GM19397 (cell line): ENCODE measurements around the gene LAMA2.

Experiments used
- ATAC-seq: cut with Tn5 transposase; IDR thresholded peaks from one replicate; pipeline ENCODE4 v1.9.1; 2021; ENCODE audit warnings: mild to moderate bottlenecking, moderate library complexity; ENCODE audit not compliant: unreplicated experiment

LAMA2 gene

DNA sequence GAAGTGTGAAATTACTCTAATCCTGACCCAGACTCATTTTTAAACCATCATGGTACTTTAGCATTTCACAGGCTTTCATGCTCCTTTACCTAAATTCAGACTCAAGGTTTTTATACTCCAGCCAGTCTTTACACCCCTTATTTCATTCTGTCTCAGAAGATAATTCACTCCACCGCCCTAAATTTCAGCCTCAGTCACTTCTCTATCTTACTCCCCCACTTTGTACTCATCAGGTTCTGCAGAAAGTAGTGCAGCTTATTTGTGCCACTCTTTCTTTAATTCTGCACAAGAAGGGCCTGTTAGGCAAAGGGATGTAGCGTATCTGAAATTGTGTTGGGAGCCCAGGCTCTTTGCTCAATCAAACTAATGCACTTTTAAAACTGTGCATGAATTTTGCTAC is 621.5 kb downstream of the LAMA2 start:
- no peak for ATAC-seq

- no peak for ATAC-seq
Measured at GRCh38 chr6:129507059-129507807, 624.3 kb downstream of the LAMA2 start.

DNA sequence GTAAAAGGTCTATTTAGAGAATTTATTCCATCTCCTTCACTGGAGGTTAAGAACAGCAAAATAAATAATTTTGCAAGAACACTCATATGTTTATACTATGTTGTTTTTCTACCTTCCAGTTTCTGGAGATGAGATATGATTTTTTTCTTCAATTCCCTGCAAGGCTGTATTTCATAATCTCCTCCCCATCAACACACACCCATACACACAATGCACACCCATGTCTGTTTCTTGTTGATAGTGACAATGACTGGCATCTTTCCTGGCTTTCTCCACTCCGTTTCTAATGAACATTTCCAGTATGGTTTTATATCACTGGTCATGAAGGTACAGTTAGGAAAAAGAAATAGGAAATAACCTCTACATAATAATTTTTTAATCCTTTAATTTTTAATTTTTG is 624.9 kb downstream of the LAMA2 start:
- ATAC-seq = no peak

DNA sequence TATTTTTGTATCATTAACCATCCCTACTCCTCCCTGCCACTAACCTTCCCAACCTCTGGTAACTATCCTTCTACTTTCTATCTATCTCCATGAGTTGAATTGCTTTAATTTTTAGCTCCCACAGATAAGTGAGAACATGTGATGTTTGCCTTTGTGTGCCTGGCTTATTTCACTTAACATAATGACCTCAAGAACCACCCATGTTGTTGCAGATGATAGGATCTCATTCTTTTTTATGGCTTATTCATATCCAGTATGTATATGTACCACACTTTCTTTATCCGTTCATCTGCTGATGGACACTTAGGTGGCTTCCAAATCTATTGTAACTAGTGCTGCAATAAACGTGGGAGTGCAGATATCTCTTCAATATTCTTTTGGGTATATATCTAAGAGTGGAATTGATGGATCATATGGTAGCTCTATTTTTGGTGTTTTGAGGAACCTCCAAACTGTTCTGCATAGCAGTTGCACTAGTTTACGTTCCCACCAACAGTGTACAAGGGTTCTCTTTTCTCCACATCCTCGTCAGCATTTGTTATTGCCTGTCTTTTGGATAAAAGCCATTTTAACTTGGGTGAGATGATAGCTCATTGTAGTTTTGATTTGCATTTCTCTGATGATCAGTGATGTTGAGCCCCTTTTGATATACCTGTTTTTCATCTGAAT is 625.7 kb downstream of the LAMA2 start:
- ATAC-seq = no peak

DNA sequence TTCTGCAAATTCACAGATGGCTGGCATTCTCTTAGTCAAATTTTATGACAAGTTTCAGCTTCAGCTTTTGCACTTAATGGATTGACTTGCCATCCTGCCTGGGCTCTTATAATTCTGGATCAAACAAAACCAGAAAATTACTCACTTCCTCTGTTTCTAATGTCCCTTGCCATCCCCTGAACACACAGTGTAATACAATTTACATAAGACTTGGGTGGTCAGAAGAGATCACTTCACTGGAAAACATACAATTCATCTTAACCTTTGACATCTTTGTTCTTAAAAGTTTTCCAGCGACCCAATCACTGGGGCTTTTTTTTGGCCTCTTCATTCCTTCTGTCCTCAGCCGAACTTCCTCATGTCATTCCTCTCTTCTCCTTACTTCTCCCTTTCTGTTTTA is 628.0 kb downstream of the LAMA2 start:
- no peak for ATAC-seq

DNA sequence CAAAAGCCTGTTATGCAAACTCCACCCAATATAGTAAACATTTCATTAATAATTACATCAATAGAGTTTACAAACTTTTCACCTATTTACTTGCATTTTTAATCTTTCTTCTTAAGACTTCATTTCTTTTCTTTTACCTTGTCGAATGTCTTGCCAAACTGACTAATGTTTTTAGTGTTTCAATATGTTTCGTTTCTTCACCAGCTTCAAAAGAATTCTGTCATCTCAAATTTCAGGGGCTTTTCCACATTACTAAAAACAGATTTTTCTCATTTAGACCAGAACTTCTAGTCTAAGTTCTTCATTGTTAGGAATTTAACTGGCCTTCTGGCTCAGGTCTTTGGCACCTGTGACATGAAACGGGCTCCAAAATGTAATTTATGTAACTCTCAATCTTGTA is 630.5 kb downstream of the LAMA2 start:
- no peak for ATAC-seq

- no peak for ATAC-seq
Measured at GRCh38 chr6:129515004-129515403, 632.1 kb downstream of the LAMA2 start.

DNA sequence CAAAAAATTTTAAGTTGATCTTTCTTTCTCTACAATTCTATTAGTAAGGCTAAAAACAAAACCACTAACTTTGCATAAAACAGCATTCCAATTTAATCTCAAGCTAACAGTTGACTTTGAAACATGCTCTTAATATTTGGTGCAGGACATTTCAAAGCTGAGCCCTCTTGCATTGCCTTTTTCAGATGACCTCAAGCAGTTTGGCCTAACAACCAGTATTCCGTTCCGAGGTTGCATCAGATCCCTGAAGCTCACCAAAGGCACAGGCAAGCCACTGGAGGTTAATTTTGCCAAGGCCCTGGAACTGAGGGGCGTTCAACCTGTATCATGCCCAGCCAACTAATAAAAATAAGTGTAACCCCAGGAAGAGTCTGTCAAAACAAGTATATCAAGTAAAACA is 633.1 kb downstream of the LAMA2 start:
- no peak for ATAC-seq

DNA sequence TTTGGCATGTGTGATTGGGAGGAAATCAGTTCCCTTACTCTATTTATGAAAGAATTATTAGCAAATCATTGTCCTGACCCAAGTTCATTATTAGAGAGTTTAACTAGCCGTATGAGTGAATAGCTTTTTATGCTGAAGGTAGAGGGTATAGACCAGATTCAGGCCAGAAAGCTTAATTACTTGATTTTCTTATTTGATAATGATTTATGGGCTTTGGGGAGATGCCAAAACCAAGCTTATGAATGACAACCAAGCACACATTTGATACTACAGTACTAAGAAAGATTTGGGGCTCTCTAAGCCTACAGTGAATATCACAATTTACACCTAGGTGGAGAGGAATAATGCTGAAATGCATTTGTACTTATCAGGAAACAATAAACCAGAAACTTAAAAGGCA is 633.8 kb downstream of the LAMA2 start:
- ATAC-seq = no peak

GRCh38 chr6:129517288-129517687 is 634.4 kb downstream of the LAMA2 start:
- no peak for ATAC-seq

DNA sequence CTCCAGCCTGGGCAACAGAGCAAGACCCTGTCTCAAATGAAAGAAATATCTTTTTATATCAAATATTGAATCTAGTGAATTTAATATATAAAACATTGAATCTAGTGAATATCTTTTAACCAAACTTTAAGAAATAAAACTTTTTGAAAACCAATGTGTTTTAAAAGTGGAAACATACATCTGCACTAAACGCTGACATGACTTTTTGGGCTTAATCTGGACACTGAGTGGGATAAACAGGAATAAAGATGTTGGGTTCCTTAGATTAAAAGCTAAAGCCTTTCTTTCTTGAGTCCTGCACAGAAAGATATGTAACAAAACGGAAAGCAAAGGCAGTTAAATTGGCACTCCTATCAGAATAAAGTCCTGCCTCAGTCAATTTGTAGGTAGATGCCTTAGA is 636.8 kb downstream of the LAMA2 start:
- no peak for ATAC-seq

- ATAC-seq = no peak
Measured at GRCh38 chr6:129521946-129522345, 639.0 kb downstream of the LAMA2 start.

DNA sequence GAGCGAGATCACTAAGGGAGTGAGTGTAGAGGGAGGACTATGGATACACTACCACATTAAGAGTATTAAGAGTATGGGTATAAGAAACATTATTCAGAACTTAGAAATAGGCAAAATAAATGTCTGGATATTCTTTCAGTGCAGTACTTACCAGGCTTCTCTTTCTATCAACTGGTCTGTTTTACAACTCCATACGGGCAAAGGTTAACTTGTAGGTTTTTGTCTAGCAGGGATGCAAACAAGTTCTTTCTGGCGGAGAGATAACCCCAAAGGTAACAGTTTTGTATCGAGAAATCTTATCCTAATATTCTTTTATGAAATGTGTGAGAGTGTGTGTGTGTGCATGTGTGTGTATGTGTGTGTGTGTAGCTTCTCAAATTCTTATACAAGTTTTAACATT is 640.9 kb downstream of the LAMA2 start:
- ATAC-seq = no peak

DNA sequence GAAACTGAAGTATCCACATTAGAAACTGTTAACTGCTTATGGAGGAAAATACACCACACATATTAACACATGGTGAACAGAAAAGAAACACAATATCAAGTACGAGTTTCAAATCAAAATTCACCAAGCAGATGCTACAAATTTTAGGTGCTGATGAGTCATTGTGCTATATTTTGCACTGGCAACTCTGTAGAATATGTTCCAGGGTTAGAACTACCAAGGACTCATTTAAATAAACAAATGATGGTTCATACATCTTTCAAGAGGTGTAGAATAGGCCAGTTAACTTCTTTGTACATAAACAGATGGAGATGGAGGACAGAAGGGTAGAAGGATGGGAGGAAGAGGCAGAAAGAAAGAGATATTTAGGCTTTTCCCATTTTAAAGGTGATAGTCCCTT is 642.1 kb downstream of the LAMA2 start:
- no peak for ATAC-seq

GRCh38 chr6:129534926-129535325 is 652.0 kb downstream of the LAMA2 start:
- no peak for ATAC-seq

DNA sequence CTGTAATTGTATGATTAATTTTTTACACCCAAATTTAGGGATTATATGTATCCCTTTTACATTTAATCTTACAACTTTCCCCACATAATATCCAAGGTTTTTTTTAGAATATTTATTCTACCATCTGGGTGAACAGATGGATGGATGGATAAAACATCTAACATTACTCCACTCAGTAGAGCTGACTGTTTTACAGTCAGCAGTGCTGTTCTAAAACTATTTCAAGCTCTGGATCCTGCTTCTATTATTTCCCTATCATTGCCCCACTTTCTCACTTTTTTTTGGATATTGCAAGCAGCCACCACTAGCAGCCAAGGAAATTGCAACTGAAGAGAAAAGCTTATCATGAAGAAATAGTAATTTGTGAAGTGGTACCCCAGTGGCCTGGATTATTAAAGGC is 653.3 kb downstream of the LAMA2 start:
- no peak for ATAC-seq

DNA sequence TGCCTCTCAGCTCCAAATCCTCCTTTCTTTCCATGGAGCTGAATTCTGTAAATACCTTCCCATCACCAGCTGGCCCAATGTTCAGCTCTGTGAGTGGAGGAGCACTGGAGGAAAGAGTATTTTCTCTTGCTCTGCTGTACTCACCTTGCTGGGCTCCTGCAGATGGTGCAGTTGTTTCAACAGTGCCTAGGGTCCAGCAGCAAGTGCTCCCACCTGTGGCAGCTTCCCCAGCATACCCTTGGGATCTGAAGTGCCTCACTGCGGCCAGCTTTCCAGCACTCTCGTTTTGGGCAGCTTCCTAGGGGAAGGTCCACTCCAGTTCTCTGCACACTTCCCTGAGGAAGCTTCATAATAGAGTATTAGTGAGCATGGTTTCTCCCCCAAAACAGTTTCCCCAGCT is 656.1 kb downstream of the LAMA2 start:
- no peak for ATAC-seq

DNA sequence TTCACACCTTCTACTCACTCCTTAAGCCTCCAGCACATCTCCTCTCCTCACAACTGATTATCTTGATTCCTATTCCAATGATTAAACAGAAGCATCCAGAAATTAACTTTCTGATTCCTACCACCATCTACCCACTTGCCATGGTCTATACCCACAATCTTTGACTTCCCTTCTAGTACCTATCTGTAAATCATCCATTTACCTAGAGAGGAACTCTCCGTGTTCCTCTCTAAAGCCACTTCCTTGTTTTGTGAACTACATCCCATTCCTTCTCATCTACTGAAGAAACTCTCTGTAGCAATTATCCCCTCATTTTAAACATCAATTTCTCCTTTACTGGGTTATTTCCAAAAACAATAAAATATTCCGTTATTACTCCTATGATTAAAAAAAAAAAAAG is 659.8 kb downstream of the LAMA2 start:
- ATAC-seq = no peak

GRCh38 chr6:129543981-129544380 is 661.0 kb downstream of the LAMA2 start:
- no peak for ATAC-seq

- ATAC-seq = no peak
Measured at GRCh38 chr6:129544892-129545612, 662.1 kb downstream of the LAMA2 start.

DNA sequence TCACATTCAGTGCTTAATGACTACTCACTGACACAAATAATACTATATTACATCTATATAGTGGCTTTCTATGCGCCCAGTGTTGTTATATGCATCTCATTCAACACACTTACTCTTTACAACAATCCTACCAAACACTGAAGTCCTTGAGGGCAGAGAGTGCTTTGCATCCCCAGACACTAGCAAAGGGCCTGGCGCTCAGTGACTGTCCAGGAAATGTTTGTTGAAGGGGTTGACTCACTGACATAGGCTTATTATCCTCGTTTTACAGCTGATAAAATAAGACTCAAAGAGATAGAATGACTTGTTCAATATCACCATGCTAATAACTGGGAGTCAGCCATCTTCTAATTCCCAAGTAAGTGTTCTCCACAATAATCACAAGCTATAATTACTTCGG is 663.8 kb downstream of the LAMA2 start:
- ATAC-seq = no peak

DNA sequence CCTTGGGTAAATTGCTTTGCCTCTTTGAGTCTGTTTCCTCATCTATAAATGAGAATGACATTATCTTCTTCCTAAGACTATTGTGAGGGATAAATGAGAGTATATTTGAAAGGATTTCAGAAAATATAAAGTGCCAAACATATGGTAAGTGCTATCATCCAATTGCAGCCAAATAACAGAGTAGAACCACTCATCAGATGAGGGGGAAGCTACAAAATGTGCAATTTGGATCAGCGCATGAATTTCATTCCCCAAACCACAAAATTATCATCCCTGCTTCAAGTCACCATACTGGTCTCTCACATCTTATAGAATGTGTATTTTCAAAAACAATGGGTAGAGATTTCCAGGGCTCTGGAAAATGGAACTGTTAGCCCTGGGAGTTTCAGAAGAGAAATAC is 668.5 kb downstream of the LAMA2 start:
- no peak for ATAC-seq
